HG03060 (cell line): ENCODE measurements around the gene LSAMP.
"Not testable (repeated sequence)": the region's sequence is repeated elsewhere in the genome, so short reads cannot be mapped to it uniquely, and the experiment has no call there.

Experiments
- ATAC-seq: cut with Tn5 transposase; IDR thresholded peaks from one replicate; pipeline ENCODE4 v1.9.1; 2021; ENCODE audit warnings: low read depth, moderate number of reproducible peaks; ENCODE audit not compliant: unreplicated experiment

The LSAMP gene

DNA sequence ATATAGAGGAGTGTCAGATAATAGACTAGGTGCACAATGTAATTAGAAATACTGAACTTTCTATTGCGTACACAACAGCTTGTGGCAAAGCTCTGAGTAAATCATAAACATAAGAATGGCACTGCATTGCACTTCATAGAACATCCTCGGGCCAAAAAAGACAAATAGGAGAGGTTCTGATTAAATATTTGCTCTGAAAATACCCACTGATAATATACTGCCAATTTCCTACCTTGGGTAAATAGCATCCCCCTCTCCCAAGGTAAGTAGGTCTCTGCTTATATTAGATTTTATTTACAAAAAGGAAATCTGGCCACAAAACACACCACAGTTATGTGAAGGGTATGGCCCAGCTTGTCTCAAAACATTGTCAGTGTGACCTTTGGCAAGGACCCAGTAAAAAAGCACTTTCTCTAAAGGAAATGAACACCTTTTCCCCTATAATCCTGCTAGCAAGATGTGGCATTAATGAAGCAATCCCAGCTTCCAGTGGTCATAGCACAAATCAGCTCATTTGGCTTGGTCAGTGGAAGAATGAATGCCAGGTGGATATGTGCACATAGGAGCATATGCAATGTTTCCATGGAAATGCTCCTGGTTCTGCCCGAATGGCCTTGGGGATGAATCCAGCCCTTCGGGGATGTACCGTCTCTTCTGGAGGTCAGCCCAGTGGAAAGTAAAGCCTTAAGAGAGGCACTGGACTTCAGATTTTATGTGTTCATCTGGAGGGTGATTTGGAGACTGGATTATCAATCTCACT, 315.9 kb downstream of the LSAMP start:
- no peak for ATAC-seq

DNA sequence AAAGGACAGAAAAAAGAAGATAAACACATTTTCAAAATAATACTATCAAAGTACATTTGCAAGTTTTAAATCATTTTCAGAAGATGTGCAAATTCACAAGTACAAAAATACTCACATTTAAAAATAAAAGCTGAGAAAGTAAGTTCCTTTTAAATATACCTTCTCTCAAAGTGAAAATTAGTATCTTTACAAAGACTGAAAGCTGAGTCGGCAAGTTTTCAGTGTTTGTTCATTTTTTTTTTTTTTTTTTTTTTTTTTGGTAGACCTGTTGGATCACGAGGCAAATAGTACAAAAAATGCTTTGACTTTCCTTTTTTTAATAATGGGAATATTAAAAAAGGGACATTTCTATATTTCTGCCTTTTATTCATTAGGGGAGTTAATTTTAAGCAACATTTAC, 317.8 kb downstream of the LSAMP start:
- ATAC-seq = no peak

DNA sequence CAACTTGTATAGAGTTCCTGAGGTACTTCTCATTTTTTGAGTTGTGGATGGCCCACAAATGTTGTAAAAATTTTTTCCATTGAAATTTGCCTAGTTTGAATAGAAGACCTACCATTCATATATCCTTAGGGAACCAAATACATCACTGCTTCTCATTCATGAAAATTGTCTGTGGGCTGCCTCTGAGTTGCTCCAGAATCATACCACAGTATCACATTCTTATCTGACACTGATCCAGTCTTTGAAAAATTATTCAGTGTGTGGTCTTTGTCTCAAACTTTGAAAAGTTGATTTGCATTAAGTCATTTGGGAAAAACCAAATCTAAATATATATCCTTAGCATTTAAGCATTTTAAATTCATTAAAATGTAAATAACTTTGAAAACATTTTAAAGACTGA, 321.1 kb downstream of the LSAMP start:
- no peak for ATAC-seq

DNA sequence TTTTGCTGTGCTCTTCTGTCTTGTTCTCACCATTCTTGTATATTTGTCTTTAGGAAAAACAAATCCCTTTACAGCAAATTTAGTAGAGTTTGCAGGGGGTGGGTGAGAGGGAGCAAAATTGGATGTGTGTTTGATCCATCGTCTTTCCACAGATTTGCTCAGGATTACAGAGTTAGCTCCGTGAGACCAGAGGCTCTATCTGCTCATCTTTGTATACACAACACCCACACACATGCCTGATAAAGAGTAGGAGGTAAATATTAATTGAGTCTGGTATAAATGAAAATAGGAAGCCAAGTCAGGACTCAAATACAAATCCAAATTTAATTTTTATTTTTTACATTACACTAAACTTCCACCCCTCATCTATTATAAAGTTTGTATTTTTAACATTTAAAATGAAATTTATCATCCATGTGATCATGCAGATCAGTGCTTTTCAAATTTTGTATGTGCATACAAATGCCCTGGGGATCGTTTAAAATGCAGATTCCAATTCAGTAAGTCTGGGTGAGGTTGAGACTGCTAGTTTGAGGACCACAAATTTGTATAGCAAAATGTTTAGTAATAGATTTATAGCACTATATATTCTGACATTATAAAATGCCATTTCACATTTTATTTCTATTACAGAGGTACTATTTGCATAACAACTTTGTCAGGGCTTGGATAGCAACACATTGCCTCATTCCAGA, 326.7 kb downstream of the LSAMP start:
- no peak for ATAC-seq

DNA sequence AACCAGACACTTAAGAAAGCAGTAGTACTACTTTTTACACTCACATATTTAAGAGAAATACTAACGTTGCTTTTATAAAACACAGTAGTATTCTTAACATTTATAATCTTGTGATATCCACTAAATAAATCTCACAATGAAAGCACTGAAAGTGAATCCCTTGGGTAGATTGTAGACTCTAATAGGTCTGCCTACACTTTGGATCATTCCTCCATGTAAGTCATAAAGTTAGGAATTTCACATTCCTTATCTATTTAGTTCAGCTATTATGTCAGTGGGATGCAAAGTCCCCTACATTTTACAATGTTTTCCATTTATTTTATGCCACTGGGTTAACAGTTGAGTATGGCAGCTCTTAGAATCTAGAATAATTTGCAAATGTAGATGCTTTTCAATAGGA, 330.7 kb downstream of the LSAMP start:
- no peak for ATAC-seq

DNA sequence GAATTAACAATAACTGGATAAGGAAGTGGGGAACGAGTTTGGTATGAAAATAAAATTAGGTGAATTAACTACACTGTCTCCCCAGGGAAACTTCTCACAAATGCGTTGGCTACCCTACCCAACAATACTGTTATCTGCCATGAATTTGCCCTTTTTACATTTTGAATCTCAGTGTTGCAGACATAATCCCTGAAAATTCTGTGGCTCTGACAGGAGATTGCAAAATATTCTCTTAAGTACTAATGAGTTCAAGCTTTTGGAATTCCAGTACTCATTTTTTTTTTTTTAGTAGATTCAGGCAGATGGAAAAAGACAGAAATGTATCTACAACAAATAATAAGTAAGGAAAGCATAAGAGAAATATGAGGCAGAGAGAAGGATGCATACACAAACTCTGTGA, 332.6 kb downstream of the LSAMP start:
- ATAC-seq = no peak

DNA sequence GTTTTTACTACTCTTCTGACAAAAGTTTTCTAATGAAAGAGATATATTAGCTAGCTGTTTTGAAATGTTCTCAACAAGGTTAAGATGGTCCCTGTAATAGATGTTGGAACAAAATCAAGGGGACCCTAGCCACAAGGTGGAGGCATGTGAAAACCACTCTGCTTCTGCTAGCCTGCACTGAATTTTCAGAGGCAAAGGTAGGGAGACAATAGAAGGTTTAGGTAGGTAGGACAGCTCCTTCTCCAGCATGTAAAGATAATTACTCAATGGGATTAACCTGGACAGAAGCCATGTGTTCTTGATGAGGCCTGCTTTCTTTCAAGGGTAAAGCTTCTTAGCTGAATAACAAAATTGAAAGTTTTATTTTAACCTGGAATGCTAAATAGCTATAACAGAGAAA, 333.5 kb downstream of the LSAMP start:
- no peak for ATAC-seq

DNA sequence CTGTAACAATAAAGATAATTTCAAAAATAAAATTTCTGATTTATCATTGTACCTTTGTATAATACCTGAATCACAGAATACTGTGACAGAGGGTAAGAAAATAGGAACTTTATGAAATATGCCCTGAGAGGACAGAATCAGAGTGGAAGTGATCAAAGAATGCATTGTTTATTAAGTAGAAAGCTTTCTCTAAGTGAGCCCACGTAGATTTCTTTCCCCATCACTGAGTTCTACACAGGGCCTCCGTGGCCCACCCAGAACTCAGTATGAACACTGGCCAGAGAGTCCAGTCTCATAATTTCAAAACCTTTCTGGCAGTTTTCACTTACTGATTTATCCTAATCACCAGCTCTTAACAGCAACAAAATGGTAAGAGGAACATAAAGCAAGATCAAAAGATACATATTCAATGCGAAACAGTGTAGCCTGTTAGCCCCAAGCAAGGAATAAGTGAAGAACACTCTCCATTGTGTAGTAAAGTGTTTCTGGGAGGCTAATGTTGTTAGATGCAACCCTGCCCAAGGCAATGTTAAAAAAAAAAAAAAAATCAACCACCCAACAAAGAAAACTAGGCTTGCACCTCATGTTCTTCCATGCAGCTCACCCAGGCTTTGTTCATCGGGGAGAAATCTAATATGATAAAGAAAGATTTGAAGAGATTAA, 341.3 kb downstream of the LSAMP start:
- no peak for ATAC-seq

DNA sequence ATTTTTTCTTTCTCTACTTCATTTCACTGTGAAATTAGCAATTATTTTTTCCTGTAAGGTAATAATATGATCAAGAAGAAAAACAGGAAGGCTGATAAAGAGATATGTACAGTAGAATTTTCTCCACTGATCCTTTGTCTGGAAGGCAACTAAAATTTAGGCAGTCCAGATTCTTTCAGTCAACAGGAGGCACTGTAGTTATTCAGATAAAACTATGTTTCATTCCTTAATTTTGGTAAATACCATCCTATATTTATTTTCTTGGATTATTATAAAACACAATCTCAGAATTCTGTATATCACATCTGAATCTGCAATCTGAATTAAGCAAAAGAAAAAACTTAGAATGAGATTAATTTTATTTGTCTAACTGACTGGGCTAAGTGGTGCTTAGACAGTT, 343.2 kb downstream of the LSAMP start:
- ATAC-seq = no peak

DNA sequence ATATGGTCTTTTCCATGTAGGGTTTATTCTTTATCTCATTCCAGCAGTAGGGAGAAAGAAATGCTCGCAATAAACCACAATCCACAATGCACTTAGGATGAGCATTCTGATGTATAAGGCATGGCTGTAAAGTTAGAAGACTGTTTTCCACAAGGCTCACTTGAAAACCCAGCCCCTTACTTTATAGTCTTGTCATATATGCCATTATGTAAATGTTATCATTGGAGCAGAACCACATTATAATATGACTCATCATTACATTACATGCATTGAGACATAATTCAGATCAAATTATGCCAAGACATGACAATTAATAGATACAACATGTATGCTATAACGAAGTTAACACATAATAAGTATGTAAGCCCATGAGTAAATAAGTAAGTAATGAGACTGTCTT, 348.1 kb downstream of the LSAMP start:
- no peak for ATAC-seq

DNA sequence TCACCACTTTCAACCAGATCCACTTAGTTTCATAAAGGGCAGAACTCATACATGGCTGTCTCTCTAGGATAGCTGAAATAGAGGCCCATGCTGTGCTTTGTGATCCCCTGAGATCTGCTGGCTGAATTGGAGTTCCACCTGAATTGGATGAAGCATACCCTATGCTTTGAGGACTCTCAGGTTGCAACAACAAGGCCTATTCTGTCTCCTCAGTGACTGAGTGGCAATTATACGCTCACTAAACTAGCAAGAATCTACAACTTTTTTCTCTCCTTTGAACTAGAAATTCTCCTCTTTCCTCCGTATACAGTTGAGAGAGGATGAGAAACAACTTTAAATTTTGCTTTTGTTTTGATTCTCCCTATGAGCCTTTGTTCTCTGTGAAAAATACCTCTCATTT, 348.7 kb downstream of the LSAMP start:
- ATAC-seq = no peak

DNA sequence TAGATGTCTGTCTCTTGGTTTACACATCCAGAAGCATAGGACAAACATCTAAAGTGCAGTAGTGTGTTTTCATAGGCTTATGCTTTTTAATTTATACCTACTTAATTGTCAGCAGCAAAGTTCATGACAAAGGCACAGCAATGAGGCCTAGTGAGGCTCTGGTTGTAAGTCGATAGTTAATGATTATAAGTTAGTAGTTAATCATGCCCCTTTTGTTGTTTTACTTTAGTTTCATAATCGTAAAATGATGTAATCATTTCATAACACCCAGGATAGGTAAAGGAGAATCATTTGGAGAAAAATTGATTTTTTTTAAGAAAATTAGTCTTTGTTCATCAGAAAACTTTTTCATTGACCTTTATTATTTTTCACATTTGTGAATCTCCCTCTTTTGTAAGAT, 351.9 kb downstream of the LSAMP start:
- ATAC-seq = no peak

DNA sequence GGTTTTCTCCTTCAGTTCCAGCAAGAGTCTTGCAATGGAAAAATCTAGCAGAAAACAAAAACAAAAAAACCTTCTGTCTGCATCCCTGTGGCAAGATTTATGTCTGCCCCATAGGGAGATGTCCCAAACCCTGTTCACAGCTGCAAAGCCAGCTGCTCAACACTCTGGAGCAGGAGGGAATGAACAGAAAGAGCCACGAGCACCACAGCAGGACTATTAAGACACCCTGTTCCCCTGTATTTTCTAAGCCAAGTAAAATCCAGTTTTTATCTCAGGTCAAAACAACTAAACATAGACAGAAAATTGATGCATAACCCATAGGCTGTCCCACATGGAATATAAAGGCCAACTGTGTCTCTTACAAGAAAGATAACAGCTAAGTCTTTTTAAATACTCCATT, 357.9 kb downstream of the LSAMP start:
- no peak for ATAC-seq

DNA sequence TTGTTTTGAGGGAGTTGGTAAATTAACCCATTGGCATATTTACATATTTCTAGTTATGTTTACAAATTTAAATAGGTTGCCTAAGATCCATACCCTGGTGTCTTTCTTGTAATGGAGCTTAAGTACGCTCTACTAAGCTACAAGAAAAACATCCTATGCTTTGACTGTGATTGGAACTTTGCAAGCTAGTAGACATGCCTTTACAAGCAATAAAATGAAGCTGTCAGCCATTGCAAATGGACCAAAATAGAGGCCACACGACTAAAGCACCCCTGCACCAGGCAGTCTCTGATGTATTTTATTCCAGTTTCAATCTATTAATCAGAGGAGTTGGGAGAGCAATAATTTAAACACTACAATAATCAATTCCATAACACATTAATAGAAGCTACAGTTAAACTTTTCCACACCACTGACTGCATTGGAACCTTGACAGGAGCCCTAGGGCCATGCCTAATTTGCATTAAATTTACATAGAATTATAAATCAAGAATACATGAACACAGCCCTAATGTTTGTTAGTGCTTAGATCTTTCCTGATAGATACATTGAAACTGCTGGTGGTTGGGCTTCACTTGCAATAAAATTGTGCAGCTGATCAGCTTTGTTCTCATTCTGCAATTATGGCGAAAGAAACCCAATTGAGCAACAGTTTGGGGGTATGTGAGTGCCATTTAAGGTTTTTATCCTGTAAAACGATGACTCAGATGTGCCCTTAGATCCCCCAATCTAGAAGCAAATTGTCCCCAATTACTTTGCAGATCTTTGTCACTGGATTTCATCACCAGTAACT, 360.1 kb downstream of the LSAMP start:
- ATAC-seq = no peak

DNA sequence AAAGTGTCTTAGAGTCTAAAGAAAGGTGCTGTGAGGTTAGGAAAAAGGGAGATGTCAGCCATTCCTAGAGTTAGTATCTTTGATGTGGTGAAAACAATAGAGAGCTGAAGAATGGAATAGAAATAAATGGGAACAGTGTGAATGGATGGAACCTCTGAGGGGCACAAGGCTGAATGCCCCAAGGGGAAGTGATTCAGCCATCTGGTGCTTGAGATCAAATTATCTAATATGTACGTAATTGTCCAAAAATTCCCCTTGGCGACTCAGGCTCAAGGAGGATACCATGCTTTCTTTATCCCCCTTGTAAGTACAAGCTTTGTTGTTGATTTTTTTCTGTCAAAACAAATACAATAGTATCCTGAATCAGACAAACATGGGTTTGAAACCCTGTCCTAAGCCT, 361.6 kb downstream of the LSAMP start:
- ATAC-seq = no peak

DNA sequence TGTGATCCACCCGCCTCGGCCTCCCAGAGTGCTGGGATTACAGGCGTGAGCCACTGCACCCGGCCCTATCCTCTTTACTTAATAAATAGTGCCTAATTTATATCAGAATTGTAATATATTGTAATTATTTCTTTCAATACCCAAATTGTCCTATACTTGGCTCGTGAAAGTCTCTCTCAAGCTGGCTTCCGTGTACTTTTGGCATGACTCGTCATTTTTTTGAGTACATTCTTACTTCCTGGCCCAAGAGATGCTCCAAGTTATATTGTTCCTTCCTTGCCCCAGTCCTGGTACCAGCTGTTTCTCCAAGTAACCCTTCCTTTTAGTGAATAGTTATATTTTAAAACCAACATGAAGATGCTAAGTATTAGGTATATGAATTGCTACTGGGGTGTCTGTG, 366.7 kb downstream of the LSAMP start:
- no peak for ATAC-seq

DNA sequence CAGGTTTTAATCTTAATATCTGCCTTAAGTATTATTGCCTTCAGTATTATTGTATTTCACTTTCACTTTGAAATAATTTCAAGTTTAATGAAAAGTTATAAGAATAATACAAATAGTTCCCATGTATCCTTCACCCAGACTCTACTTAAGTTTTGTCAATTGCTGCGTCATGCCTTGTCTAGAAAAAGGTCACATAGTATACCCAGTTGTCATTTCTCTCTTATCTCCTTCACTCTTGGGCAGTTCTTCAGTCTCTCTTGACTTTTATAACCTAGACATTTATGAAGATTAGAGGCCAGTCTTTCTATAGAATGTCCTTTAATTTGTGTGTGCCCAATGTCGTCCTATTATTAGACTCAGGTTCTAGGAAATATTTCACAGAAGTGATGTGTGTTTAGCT, 367.7 kb downstream of the LSAMP start:
- ATAC-seq = no peak

DNA sequence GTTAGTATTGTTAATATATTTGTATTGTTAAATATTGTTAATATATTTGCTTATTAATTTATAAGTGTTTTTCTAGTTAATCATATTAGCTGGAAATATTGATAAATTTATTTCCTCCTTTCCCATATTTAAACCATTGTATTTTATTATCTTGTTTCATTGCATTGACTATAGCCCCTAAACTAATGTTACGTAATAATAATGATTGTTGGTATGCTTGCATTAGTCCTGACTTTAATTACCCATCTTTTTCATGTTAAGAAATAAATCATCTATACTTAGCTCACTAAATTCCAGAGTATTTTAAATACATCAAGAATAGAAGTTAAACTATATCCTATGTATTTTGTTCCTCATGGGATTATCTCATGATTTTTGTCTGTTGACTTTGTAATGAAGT, 368.2 kb downstream of the LSAMP start:
- ATAC-seq = no peak

DNA sequence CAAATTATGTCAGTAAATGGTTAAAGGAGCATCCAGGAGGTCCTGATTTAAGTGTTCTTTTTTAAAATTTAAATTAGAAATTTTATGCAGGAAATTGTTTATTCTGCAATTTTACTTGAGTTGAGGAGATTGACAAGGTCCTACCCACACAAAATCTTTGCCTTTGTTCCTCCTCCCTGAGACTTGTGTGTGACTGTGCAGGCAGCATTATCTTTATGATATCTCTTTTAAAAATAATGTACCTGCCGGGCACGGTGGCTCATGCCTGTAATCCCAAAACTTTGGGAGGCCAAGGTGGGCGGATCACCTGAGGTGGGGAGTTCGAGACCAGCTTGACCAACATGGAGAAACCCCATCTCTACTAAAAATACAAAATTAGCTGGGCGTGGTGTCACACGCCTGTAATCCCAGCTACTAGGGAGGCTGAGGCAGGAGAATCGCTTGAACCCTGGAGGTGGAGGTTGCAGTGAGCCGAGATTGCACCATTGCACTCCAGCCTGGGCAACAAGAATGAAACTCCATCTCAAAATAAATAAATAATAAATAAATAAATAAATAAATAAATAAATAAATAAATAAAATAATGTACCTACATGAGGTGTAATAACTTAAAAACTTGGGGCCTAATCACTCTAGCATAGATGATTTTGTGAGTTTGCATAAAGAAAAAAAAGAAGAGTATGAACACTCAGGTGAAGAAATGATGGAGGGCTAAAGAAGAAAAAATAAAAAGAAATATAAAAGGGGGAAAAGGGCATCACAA, 374.6 kb downstream of the LSAMP start:
- ATAC-seq = not testable (repeated sequence)

DNA sequence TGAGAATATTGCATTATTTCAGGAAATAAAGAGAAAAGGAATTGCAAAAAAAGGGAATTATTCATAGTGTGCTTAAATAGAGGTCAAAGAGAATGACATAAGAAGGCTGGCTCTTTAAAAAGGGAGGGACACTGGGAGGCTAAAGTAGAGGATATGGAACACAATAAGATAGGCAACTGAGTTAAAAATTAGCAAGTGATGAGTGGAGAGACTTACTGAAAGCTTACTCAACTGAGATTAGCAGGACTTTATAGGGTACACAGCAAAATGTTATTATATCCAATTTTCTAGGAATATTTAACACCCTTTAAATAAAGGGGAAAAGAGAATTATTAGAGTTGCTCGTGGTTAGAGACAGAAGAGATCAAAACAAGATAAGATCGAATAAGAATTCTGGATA, 375.2 kb downstream of the LSAMP start:
- ATAC-seq = no peak
